Embryonic facial prominence (tissue), 1 donor: ENCODE results near the gene FANCE.

Experiments used
- DNase-seq: peaks from one replicate; pipeline ENCODE4 v3.0.0-alpha.2; 2016; ENCODE audit errors: extremely low spot score

FANCE gene

GRCh38 chr6:35452183-35453090 lies at the start of gene FANCE:
Gene FANCE, plus strand, starts transcription at chr6:35452338. Its CDS starts 208 bp downstream, at chr6:35452546.
- DNase-seq = peak; percentile 83

GRCh38 chr6:35402856-35403191 lies 49.3 kb upstream of the FANCE start:
- DNase-seq = no peak

- no peak for DNase-seq
Observed at GRCh38 chr6:35403544-35404442, 48.3 kb upstream of the FANCE start.

- no peak for DNase-seq
Observed at GRCh38 chr6:35406711-35407485, 45.2 kb upstream of the FANCE start.

- no peak for DNase-seq
Observed at GRCh38 chr6:35409245-35409644, 42.9 kb upstream of the FANCE start.

GRCh38 chr6:35410131-35410530 lies 42.0 kb upstream of the FANCE start:
- no peak for DNase-seq

GRCh38 chr6:35411066-35411465 lies 41.1 kb upstream of the FANCE start:
- no peak for DNase-seq

- no peak for DNase-seq
Observed at GRCh38 chr6:35412102-35412501, 40.0 kb upstream of the FANCE start.

- DNase-seq = no peak
Observed at GRCh38 chr6:35413911-35414310, 38.2 kb upstream of the FANCE start.

- no peak for DNase-seq
Observed at GRCh38 chr6:35415065-35415891, 36.9 kb upstream of the FANCE start.

GRCh38 chr6:35417979-35418661 lies 34.0 kb upstream of the FANCE start:
- DNase-seq = no peak

- DNase-seq = no peak
Observed at GRCh38 chr6:35419417-35419816, 32.7 kb upstream of the FANCE start.

GRCh38 chr6:35419961-35420360 lies 32.2 kb upstream of the FANCE start:
- DNase-seq = no peak

- no peak for DNase-seq
Observed at GRCh38 chr6:35425284-35425683, 26.9 kb upstream of the FANCE start.

GRCh38 chr6:35426074-35426473 lies 26.1 kb upstream of the FANCE start:
- DNase-seq = no peak

GRCh38 chr6:35427435-35427834 lies 24.7 kb upstream of the FANCE start:
- no peak for DNase-seq

GRCh38 chr6:35427851-35428321 lies 24.3 kb upstream of the FANCE start:
- DNase-seq = no peak

GRCh38 chr6:35428421-35429149 lies 23.6 kb upstream of the FANCE start:
- DNase-seq = no peak

- DNase-seq = no peak
Observed at GRCh38 chr6:35429463-35429862, 22.7 kb upstream of the FANCE start.

GRCh38 chr6:35432291-35432690 lies 19.8 kb upstream of the FANCE start:
- DNase-seq = no peak
